NCI-H187 treated with DMSO at 0.1 percent for 48 hours (cell line): ENCODE results near the gene PMAIP1.
A peak's percentile ranks its signal among the peaks of the same experiment; 100 is the strongest.
"Not testable (repeated sequence)": the region's sequence is repeated elsewhere in the genome, so short reads cannot be mapped to it uniquely, and the experiment has no call there.

ENCODE experiments used
- DNase-seq: peaks from one replicate; lab custom pipeline; 2025; lab: John Stamatoyannopoulos, UW

Gene PMAIP1

GRCh38 chr18:59899298-59900221, at the start of gene PMAIP1:
Gene PMAIP1, plus strand, starts transcription at chr18:59899996. Its CDS starts 182 bp downstream, at chr18:59900178.
- DNase-seq: peak; percentile 46

- no peak for DNase-seq
Observed at GRCh38 chr18:59851784-59852399, 47.9 kb upstream of the PMAIP1 start.

- DNase-seq: no peak
Observed at GRCh38 chr18:59852548-59852947, 47.2 kb upstream of the PMAIP1 start.

- no peak for DNase-seq
Observed at GRCh38 chr18:59853380-59853779, 46.4 kb upstream of the PMAIP1 start.

- DNase-seq: not testable (repeated sequence)
Observed at GRCh38 chr18:59853988-59854387, 45.8 kb upstream of the PMAIP1 start.

GRCh38 chr18:59861009-59861408, 38.8 kb upstream of the PMAIP1 start:
- no peak for DNase-seq

- no peak for DNase-seq
Observed at GRCh38 chr18:59861963-59862819, 37.6 kb upstream of the PMAIP1 start.

GRCh38 chr18:59865241-59865986, 34.4 kb upstream of the PMAIP1 start:
- no peak for DNase-seq

GRCh38 chr18:59866551-59867269, 33.1 kb upstream of the PMAIP1 start:
- no peak for DNase-seq

- DNase-seq: no peak
Observed at GRCh38 chr18:59867337-59868104, 32.3 kb upstream of the PMAIP1 start.

GRCh38 chr18:59870623-59871130, 29.1 kb upstream of the PMAIP1 start:
- no peak for DNase-seq

- DNase-seq: no peak
Observed at GRCh38 chr18:59871711-59872362, 28.0 kb upstream of the PMAIP1 start.

- DNase-seq: no peak
Observed at GRCh38 chr18:59873641-59874040, 26.2 kb upstream of the PMAIP1 start.

- no peak for DNase-seq
Observed at GRCh38 chr18:59874166-59874565, 25.6 kb upstream of the PMAIP1 start.

GRCh38 chr18:59876310-59876626, 23.5 kb upstream of the PMAIP1 start:
- DNase-seq: no peak

- DNase-seq: no peak
Observed at GRCh38 chr18:59877361-59877760, 22.4 kb upstream of the PMAIP1 start.

GRCh38 chr18:59878644-59879043, 21.2 kb upstream of the PMAIP1 start:
- DNase-seq: no peak

GRCh38 chr18:59881728-59882656, 17.8 kb upstream of the PMAIP1 start:
- DNase-seq: no peak
